ENCODE results near the gene FGF3.

Gene FGF3

GRCh38 chr11:69823641-69824265 lies 4.5 kb upstream of the FGF3 start:
- DNase-seq (ENCODE audit: low read depth) = no peak

GRCh38 chr11:69822676-69823494 lies 3.7 kb upstream of the FGF3 start:
- DNase-seq (ENCODE audit: low read depth) = no peak

GRCh38 chr11:69821511-69822040 lies 2.4 kb upstream of the FGF3 start:
- no peak for DNase-seq (ENCODE audit: low read depth)

- DNase-seq (ENCODE audit: low read depth) = no peak
Measured at GRCh38 chr11:69820441-69820840, 1.2 kb upstream of the FGF3 start.

- no peak for DNase-seq (ENCODE audit: low read depth)
Measured at GRCh38 chr11:69819541-69820070, 390 bp upstream of the FGF3 start.

GRCh38 chr11:69818231-69818602 lies 999 bp downstream of the FGF3 start:
- no peak for DNase-seq (ENCODE audit: low read depth)

- no peak for DNase-seq (ENCODE audit: low read depth)
Measured at GRCh38 chr11:69817265-69818230, 1.7 kb downstream of the FGF3 start.

- DNase-seq (ENCODE audit: low read depth) = no peak
Measured at GRCh38 chr11:69816671-69817070, 2.5 kb downstream of the FGF3 start.

GRCh38 chr11:69815973-69816372 lies 3.2 kb downstream of the FGF3 start:
- DNase-seq (ENCODE audit: low read depth) = no peak

- no peak for DNase-seq (ENCODE audit: low read depth)
Measured at GRCh38 chr11:69814902-69815301, 4.3 kb downstream of the FGF3 start.

GRCh38 chr11:69814411-69814810 lies 4.8 kb downstream of the FGF3 start:
- no peak for DNase-seq (ENCODE audit: low read depth)

GRCh38 chr11:69813839-69814238 lies 5.4 kb downstream of the FGF3 start:
- DNase-seq (ENCODE audit: low read depth) = no peak

GRCh38 chr11:69812946-69813345 lies 6.3 kb downstream of the FGF3 start:
- DNase-seq (ENCODE audit: low read depth) = no peak

- no peak for DNase-seq (ENCODE audit: low read depth)
Measured at GRCh38 chr11:69812256-69812655, 7.0 kb downstream of the FGF3 start.

- DNase-seq (ENCODE audit: low read depth) = no peak
Measured at GRCh38 chr11:69811431-69811830, 7.8 kb downstream of the FGF3 start.

- no peak for DNase-seq (ENCODE audit: low read depth)
Measured at GRCh38 chr11:69810289-69811118, 8.7 kb downstream of the FGF3 start.

GRCh38 chr11:69808667-69809086 lies 10.5 kb downstream of the FGF3 start:
- DNase-seq (ENCODE audit: low read depth) = no peak

GRCh38 chr11:69807106-69807815 lies 12.0 kb downstream of the FGF3 start:
- no peak for DNase-seq (ENCODE audit: low read depth)

- no peak for DNase-seq (ENCODE audit: low read depth)
Measured at GRCh38 chr11:69804769-69805508, 14.3 kb downstream of the FGF3 start.

Data from activated T-cell treated with anti-CD3 and anti-CD28 coated beads for 24 hours (primary cell).